ENCODE measurements around the gene OR11H6. TPM values are rescaled to one million over a fixed set of nuclear protein-coding genes. Genes with fewer than 3 reads are reported as not detected.
A peak's percentile ranks its signal among the peaks of the same experiment; 100 is the strongest.

The OR11H6 gene
- total and polyA plus RNA-seq, 8 donors, result not detected

- no peak overlapping the region for H3K4me3 ChIP-seq
- intact Hi-C loops (cut with DNase I), result no loop called here
- peak; percentile 48 for ATAC-seq
- no peaks in the 10 kb centered on the region for H3K36me3 ChIP-seq
- no peaks in the 10 kb centered on the region for H3K9me3 ChIP-seq
- no peaks in the 10 kb centered on the region for H3K4me1 ChIP-seq
- H3K27me3 ChIP-seq, result no peaks in the 10 kb centered on the region
- peak overlapping the region in 1 of 2 donors; percentile 60 for H3K27ac ChIP-seq
- no peak for DNase-seq
- no peak for TF ChIP-seq CTCF (IDR thresholded peaks at IDR 0.05)
Measured at GRCh38 chr14:20179880-20180279, 43.6 kb upstream of the OR11H6 start.

DNA sequence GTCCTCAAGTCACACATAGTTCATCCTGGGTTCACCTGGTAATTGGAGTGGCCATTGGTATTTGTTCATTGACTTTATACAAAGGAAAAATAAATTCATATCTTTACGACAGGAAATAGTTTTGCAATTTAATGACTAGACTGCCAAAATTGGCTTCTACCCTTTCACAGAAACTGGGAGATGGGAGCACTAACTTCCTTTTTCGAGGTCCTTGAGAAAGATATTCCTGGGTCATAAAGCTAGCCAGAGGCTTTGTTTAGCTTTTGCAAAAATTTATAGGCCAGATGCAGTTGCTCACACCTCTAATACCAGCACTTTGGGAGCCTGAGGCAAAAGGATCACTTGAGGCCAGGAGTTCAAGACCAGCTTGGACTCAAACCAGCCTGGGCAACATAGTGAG lies 43.0 kb upstream of the OR11H6 start:
- Histone ChIP-seq H3K36me3 (no peaks in the 10 kb centered on the region), H3K27ac (peak overlapping the region in 1 of 2 donors; percentile 60), H3K4me1 (no peaks in the 10 kb centered on the region), H3K4me3 (no peak overlapping the region), H3K27me3 (no peaks in the 10 kb centered on the region), H3K9me3 (no peaks in the 10 kb centered on the region)
- no peak for ATAC-seq
- intact Hi-C loops (cut with DNase I), result no loop called here
- no peak for TF ChIP-seq CTCF (IDR thresholded peaks at IDR 0.05)
- no peak for DNase-seq

- ATAC-seq, result no peak
- Histone ChIP-seq H3K4me3 (no peak overlapping the region), H3K4me1 (no peaks in the 10 kb centered on the region), H3K27me3 (no peaks in the 10 kb centered on the region), H3K36me3 (no peaks in the 10 kb centered on the region), H3K9me3 (no peaks in the 10 kb centered on the region), H3K27ac (no peak overlapping the region)
- TF ChIP-seq CTCF (IDR thresholded peaks at IDR 0.05), result no peak
- no peak for DNase-seq
- intact Hi-C loops (cut with DNase I), result no loop called here
Measured at GRCh38 chr14:20184181-20184580, 39.3 kb upstream of the OR11H6 start.

DNA sequence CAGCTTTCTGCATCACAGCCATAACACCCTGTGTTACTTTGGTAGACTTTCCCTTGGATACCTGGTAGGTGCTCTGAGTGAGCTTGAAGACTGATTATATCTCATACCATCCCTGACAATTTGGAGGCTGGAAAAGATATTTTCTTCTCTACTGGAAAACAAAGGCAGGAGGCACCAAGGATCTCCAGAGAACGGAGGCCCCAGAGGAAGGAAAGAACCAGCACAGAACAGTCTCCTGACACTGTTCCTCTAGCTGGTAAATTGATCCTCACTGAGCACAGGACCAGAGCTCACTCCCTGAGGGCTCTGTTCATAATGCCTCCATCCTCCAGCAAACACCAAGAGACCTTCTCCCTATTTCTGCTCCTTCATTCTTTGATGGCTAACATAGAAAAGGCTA lies 32.9 kb upstream of the OR11H6 start, which contains the start of gene OR11G2:
TSS of gene OR11G2 (plus strand) at position 301 of the 400 bp plus-strand sequence. CDS start 6,542 bp downstream, outside the sequence.
- Histone ChIP-seq H3K27me3 (no peaks in the 10 kb centered on the region), H3K4me1 (no peaks in the 10 kb centered on the region), H3K36me3 (no peaks in the 10 kb centered on the region), H3K4me3 (no peak within 1 kb of the TSS), H3K9me3 (no peaks in the 10 kb centered on the region), H3K27ac (no peak within 1 kb of the TSS)
- intact Hi-C loops (cut with DNase I), result no loop called here
- no peak for DNase-seq
- TF ChIP-seq CTCF (IDR thresholded peaks at IDR 0.05), result no peak
- ATAC-seq, result no peak

GRCh38 chr14:20191396-20191795 lies 32.1 kb upstream of the OR11H6 start:
- DNase-seq (no peak), ATAC-seq (no peak)
- H3K36me3 ChIP-seq, result no peaks in the 10 kb centered on the region
- no peak for TF ChIP-seq CTCF (IDR thresholded peaks at IDR 0.05)
- H3K4me3 ChIP-seq, result no peak overlapping the region
- H3K27ac ChIP-seq, result no peak overlapping the region
- H3K27me3 ChIP-seq, result no peaks in the 10 kb centered on the region
- H3K4me1 ChIP-seq, result no peaks in the 10 kb centered on the region
- intact Hi-C loops (cut with DNase I), result no loop called here
- H3K9me3 ChIP-seq, result no peaks in the 10 kb centered on the region
